Activated T-cell treated with anti-CD3 and anti-CD28 coated beads, Interleukin-2, amount 50 U/mL, for 24 hours (primary cell): Measurements from ENCODE around the gene IQCC.

Experiments used
- DNase-seq: peaks from one replicate; pipeline ENCODE4 v3.0.0-alpha.2; 2020
- H3K27ac Mint-ChIP-seq: 2 replicates; pipeline ENCODE4 v1.8.0; 2020; ENCODE audit warnings: mild to moderate bottlenecking, mixed read lengths
- H3K27me3 Mint-ChIP-seq: 2 replicates; pipeline ENCODE4 v1.8.0; 2020; ENCODE audit warnings: mixed read lengths
- H3K36me3 Mint-ChIP-seq: 2 replicates; pipeline ENCODE4 v1.8.0; 2020; ENCODE audit warnings: low read depth, mixed read lengths
- H3K4me1 Mint-ChIP-seq: 2 replicates; pipeline ENCODE4 v1.8.0; 2020; ENCODE audit warnings: low read depth, mixed read lengths
- H3K4me3 Mint-ChIP-seq: 2 replicates; pipeline ENCODE4 v1.8.0; 2020; ENCODE audit warnings: mild to moderate bottlenecking, moderate library complexity, mixed read lengths
- H3K9me3 Mint-ChIP-seq: 2 replicates; pipeline ENCODE4 v1.8.0; 2020; ENCODE audit warnings: mixed read lengths

IQCC gene

GRCh38 chr1:32249831-32250525 lies 44.5 kb downstream of the IQCC start:
- peaks cover 69% of the 10 kb centered on the region for H3K4me1 Mint-ChIP-seq
- peak; percentile 83 for DNase-seq
- H3K4me3 Mint-ChIP-seq: peak overlapping the region; percentile 95

GRCh38 chr1:32250893-32251716 lies 45.6 kb downstream of the IQCC start, which contains the start of gene LCK:
TSS of gene LCK (plus strand) at chr1:32251265. CDS start at chr1:32274330, 23,065 bp downstream.
- H3K36me3 Mint-ChIP-seq: peaks cover 42% of the 10 kb centered on the region
- H3K4me1 Mint-ChIP-seq: peaks cover 74% of the 10 kb centered on the region
- H3K4me3 Mint-ChIP-seq: peak within 1 kb of the TSS; percentile 95
- no peaks in the 10 kb centered on the region for H3K27me3 Mint-ChIP-seq
- peak; percentile 83 for DNase-seq
- H3K27ac Mint-ChIP-seq: peak within 1 kb of the TSS; percentile 96
- H3K9me3 Mint-ChIP-seq: no peaks in the 10 kb centered on the region

More at GRCh38 chr1:32249831-32250525, 44.5 kb downstream of the IQCC start:
- Mint-ChIP-seq H3K27ac (peak overlapping the region; percentile 96), H3K27me3 (no peaks in the 10 kb centered on the region), H3K36me3 (peaks cover 36% of the 10 kb centered on the region), H3K9me3 (no peaks in the 10 kb centered on the region)

GRCh38 chr1:32255072-32256071 lies 49.9 kb downstream of the IQCC start:
- H3K27me3 Mint-ChIP-seq: no peaks in the 10 kb centered on the region
- H3K4me3 Mint-ChIP-seq: peak overlapping the region; percentile 80
- peak; percentile 55 for DNase-seq
- peak overlapping the region; percentile 93 for H3K27ac Mint-ChIP-seq
- peaks cover 63% of the 10 kb centered on the region for H3K4me1 Mint-ChIP-seq
- H3K36me3 Mint-ChIP-seq: peaks cover 69% of the 10 kb centered on the region
- no peaks in the 10 kb centered on the region for H3K9me3 Mint-ChIP-seq

- Mint-ChIP-seq H3K27me3 (no peaks in the 10 kb centered on the region), H3K4me1 (peaks cover 60% of the 10 kb centered on the region), H3K4me3 (peak overlapping the region; percentile 74), H3K9me3 (no peaks in the 10 kb centered on the region), H3K36me3 (peaks cover 70% of the 10 kb centered on the region), H3K27ac (peak overlapping the region; percentile 96)
- DNase-seq: no peak
Observed at GRCh38 chr1:32256473-32257226, 51.2 kb downstream of the IQCC start.

GRCh38 chr1:32257227-32257508 lies 51.7 kb downstream of the IQCC start:
- no peak for DNase-seq
- Mint-ChIP-seq H3K4me1 (peaks cover 58% of the 10 kb centered on the region), H3K27me3 (no peaks in the 10 kb centered on the region), H3K4me3 (peak overlapping the region; percentile 74), H3K36me3 (peaks cover 65% of the 10 kb centered on the region), H3K9me3 (no peaks in the 10 kb centered on the region), H3K27ac (peak overlapping the region; percentile 96)
